Thyroid gland (tissue), 4 donors: ENCODE data around the gene CAPZB. TPM values are rescaled to one million over a fixed set of nuclear protein-coding genes. Genes with fewer than 3 reads are reported as not detected.

Experiments
- DNase-seq, 2 donors: peaks; one replicate each; pipeline ENCODE4 v3.0.0-alpha.2; 2019
- H3K27ac ChIP-seq, 3 donors: fragments of 200-600 bp; sonication (generic); 1 replicate in 2 of 3; 2 replicates in 1 of 3; pipeline ENCODE4 v1.5.1; 2016 to 2019; ENCODE audit warnings: mild to moderate bottlenecking in 1 of 3, moderate library complexity in 1 of 3
- H3K27me3 ChIP-seq: fragments of 200-600 bp; sonication (generic); one replicate; pipeline ENCODE4 v1.5.1; 2019
- H3K36me3 ChIP-seq, 2 donors: fragments of 200-600 bp; sonication (generic); one replicate each; pipeline ENCODE4 v1.5.1; 2016 to 2019
- H3K4me1 ChIP-seq, 2 donors: fragments of 200-600 bp; sonication (generic); one replicate each; pipeline ENCODE4 v1.5.1; 2017 to 2019
- H3K4me3 ChIP-seq, 3 donors: fragments of 200-600 bp; sonication (generic); replicated peaks in 1 of 3; 1 replicate in 2 of 3; 2 replicates in 1 of 3; pipeline ENCODE4 v1.5.1; 2016; ENCODE audit warnings: mild to moderate bottlenecking in 1 of 3
- H3K9me3 ChIP-seq: fragments of 200-600 bp; sonication (generic); one replicate; pipeline ENCODE4 v1.5.1; 2017
- CTCF ChIP-seq, 6 experiments: fragments of 200-600 bp in 3 of 6; fragments of 450-650 bp in 3 of 6; sonication (generic) in 3 of 6; IDR thresholded peaks; one replicate each; pipeline ENCODE4 v1.5.1; 2016 to 2019; ENCODE audit warnings: antibody characterized with exemption in 6 of 6, mild to moderate bottlenecking in 2 of 6, inconsistent platforms in 1 of 6, moderate library complexity in 1 of 6
- POLR2A ChIP-seq, 2 donors: fragments of 450-650 bp; IDR thresholded peaks; one replicate each; pipeline ENCODE4 v1.6.1; 2017; ENCODE audit warnings: antibody characterized with exemption in 2 of 2, mild to moderate bottlenecking in 2 of 2, moderate library complexity in 1 of 2
- WGBS, 2 donors: methylation state at CpG; one replicate each; pipeline ENCODE4 v1.1.5; 2017; 5-methylcytosine and 5-hydroxymethylcytosine counted together
- intact Hi-C: fragments of 100-400 bp; cut with DNase I; formaldehyde crosslinking; loops from one replicate; pipeline ENCODE4 v1.15.1; 2023
- total RNA-seq, 4 donors: library from RNA; depleted of rRNA; stranded (reverse); fragments of >200 nt; gene quantifications; one replicate each; pipeline ENCODE4 v1.2.3, GENCODE V29; 2016

The CAPZB gene
- total RNA-seq, 4 donors from 2014 or later, result 75.4 to 116 (median 93.1) TPM

GRCh38 chr1:19382222-19382621, 103.1 kb downstream of the CAPZB start:
- H3K4me1 ChIP-seq, result peaks cover 14 to 26% of the 10 kb centered on the region in 2 donors
- no peak for TF ChIP-seq CTCF (IDR thresholded peaks at IDR 0.05)
- no peak for TF ChIP-seq POLR2A (IDR thresholded peaks at IDR 0.05)
- intact Hi-C loops, result no loop called here
- H3K27me3 ChIP-seq, result no peaks in the 10 kb centered on the region
- no peaks in the 10 kb centered on the region for H3K9me3 ChIP-seq
- DNase-seq, result no peak
- H3K27ac ChIP-seq, result no peak overlapping the region
- WGBS, 2 donors, result 64 to 77% methylated on average over 4 of the region's 4 CpGs
- H3K4me3 ChIP-seq, result no peak overlapping the region
- H3K36me3 ChIP-seq, result peaks cover 21 to 24% of the 10 kb centered on the region in 2 donors

GRCh38 chr1:19381261-19381660, 104.1 kb downstream of the CAPZB start:
- H3K36me3 ChIP-seq, result peaks cover 29 to 31% of the 10 kb centered on the region in 2 donors
- H3K9me3 ChIP-seq, result no peaks in the 10 kb centered on the region
- 79 to 84% methylated on average over 6 of the region's 6 CpGs for WGBS, 2 donors
- no peak for DNase-seq
- H3K27ac ChIP-seq, result no peak overlapping the region
- TF ChIP-seq CTCF (IDR thresholded peaks at IDR 0.05), result no peak
- no peak for TF ChIP-seq POLR2A (IDR thresholded peaks at IDR 0.05)
- no peak overlapping the region for H3K4me3 ChIP-seq
- no peaks in the 10 kb centered on the region for H3K27me3 ChIP-seq
- H3K4me1 ChIP-seq, result peaks cover 14 to 19% of the 10 kb centered on the region in 2 donors
- intact Hi-C loops, result no loop called here

- 95 to 96% methylated on average over 17 of the region's 17 CpGs for WGBS, 2 donors
- Histone ChIP-seq H3K9me3 (no peaks in the 10 kb centered on the region), H3K36me3 (peaks cover 19 to 29% of the 10 kb centered on the region in 2 donors), H3K27ac (no peak overlapping the region), H3K4me1 (peaks cover 3% of the 10 kb centered on the region in 2 donors), H3K4me3 (no peak overlapping the region), H3K27me3 (no peaks in the 10 kb centered on the region)
- TF ChIP-seq POLR2A (IDR thresholded peaks at IDR 0.05), result no peak
- TF ChIP-seq CTCF (IDR thresholded peaks at IDR 0.05), result no peak
- intact Hi-C loops, result no loop called here
- DNase-seq, result no peak
These were observed 107.3 kb downstream of the CAPZB start for GRCh38 chr1:19377812-19378718.

- Histone ChIP-seq H3K9me3 (no peaks in the 10 kb centered on the region), H3K27ac (peak overlapping the region in 1 of 3 donors; percentile 24), H3K27me3 (no peaks in the 10 kb centered on the region), H3K4me1 (peaks cover 3% of the 10 kb centered on the region in 2 donors), H3K4me3 (no peak overlapping the region), H3K36me3 (peaks cover 19 to 29% of the 10 kb centered on the region in 2 donors)
- TF ChIP-seq CTCF (IDR thresholded peaks at IDR 0.05) (no peak), POLR2A (IDR thresholded peaks at IDR 0.05) (no peak)
- DNase-seq, result peak in 1 of 2 donors; percentile 25
- 79 to 86% methylated on average over 7 of the region's 7 CpGs for WGBS, 2 donors
- intact Hi-C loops, result no loop called here
These were observed 108.6 kb downstream of the CAPZB start for GRCh38 chr1:19376428-19377372.
